Measurements from ENCODE around the gene NPLOC4.
"Not testable (repeated sequence)": the region's sequence is repeated elsewhere in the genome, so short reads cannot be mapped to it uniquely, and the experiment has no call there.

The NPLOC4 gene

DNA sequence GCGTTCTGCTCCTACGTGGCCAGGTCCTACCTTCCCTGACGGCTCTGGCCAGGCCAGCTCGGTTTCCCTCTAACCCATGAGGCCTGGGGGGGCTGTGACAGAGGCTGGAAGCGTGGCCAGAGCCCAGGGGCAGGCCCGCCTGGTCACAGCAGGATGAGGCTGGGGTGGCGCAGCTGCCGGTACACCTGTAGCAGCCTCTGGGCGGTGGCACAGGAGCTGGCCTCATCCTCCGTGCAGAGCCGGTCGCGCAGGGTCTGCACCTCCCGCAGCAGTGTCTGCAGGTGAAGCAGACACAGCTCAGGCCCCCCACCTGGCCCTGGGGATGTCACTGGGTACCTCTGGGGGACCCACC, 96.3 kb downstream of the NPLOC4 start:
- in situ Hi-C loops (cut with MboI; ENCODE audit: low pct_unique_long_range_greater_than_20kb, low sequenced_read_pairs) = no loop called here
- DNase-seq = no peak

DNA sequence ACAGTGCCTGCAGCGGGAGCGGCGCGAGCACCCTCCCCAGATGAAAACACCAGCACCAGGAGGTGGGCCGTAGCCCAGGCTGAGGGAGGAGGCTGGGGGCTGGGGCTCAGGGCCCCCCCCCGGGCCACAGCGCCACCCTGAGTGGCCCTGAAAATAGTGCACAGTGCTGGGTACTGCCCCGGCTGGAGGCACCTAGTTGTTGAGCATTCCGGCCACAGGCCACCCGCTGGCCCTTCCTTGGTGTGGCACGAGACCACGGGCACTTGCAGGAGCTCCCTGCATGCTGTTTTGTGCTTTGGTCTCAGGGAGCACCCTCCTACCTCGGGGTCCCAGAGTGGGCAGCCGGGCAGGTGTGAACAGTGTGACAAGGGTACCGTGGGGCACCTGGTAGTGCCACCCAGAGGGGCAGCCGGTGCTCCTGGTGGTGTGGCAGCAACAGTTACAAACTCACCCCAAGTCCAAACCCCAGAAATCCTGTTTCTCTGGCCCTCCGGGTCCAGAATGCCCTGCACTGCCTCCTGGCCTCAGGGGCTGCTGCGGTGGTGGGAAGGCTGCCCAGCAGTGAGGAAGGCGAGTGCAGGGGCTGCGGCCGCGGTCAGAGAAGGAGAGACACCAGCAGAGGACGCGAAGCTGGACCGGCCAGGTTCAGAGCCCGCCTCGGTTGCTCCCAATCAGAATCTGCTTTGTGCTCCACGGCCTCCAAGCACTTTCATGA, 96.8 kb downstream of the NPLOC4 start:
- DNase-seq = no peak

DNA sequence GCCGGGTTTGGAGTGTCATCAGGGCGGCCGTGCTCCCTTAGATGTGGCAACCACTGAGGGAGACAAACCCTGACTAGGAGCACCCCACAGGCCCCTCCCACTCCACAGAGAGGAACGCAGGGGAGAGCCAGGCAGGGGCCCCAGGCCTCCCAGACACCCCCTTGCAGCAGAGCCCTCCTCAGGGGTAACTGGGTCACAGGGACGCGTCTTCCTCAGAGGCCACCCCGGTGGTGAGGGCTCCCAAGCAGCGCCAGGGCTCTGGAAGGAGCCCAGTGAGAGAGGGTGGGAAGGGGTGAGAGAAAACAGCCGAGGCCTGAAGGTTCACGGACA, 97.4 kb downstream of the NPLOC4 start:
- DNase-seq = no peak
- in situ Hi-C loops (cut with MboI; ENCODE audit: low pct_unique_long_range_greater_than_20kb, low sequenced_read_pairs) = no loop called here

More for the DNA sequence above, 96.8 kb downstream of the NPLOC4 start:
- in situ Hi-C loops (cut with MboI; ENCODE audit: low pct_unique_long_range_greater_than_20kb, low sequenced_read_pairs) = no loop called here

DNA sequence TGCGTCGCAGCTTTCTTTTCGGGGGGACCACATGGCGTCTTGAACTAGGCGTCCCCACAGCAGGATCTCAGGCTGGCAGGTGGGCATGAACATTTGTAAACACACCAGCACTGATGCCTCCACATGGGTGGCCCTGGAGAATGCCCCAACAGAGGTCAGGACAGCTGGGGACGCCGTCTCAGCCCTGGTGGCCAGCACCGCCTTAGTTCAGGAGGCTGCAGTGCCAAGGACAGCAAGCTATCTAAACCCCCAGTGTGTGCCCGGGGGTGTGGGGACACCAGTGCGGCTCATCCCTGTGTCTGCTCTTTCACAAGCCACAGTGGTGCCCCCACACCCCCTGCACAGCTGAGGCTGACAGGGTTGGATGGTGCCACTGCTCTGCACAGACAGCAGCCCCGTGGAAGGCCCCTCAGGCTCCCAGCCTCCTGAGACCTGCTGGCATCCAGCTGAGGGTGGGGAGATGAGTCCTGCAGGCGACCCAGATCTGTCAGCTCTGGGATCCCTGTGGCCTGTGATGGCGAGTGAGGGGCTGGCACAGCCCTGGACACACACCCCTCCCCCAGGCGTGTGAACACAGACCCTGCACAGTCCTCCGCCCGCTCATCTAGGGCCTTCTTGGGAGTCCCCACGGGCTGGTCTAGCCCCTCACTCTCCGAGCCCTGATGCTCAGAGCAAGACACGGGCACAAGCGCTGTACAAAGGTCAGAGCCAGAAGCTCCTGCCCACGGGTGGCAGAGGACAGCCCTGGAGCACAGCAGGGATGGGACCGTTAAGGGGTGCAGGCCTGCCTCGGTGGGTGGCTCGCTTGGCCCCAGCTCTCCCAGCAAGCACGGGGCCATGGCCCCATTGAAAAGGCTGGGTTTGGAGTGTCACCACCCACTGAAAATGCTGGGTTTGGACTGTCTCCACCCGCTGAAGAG, 98.0 kb downstream of the NPLOC4 start:
- DNase-seq = no peak
- in situ Hi-C loops (cut with MboI; ENCODE audit: low pct_unique_long_range_greater_than_20kb, low sequenced_read_pairs) = no loop called here

DNA sequence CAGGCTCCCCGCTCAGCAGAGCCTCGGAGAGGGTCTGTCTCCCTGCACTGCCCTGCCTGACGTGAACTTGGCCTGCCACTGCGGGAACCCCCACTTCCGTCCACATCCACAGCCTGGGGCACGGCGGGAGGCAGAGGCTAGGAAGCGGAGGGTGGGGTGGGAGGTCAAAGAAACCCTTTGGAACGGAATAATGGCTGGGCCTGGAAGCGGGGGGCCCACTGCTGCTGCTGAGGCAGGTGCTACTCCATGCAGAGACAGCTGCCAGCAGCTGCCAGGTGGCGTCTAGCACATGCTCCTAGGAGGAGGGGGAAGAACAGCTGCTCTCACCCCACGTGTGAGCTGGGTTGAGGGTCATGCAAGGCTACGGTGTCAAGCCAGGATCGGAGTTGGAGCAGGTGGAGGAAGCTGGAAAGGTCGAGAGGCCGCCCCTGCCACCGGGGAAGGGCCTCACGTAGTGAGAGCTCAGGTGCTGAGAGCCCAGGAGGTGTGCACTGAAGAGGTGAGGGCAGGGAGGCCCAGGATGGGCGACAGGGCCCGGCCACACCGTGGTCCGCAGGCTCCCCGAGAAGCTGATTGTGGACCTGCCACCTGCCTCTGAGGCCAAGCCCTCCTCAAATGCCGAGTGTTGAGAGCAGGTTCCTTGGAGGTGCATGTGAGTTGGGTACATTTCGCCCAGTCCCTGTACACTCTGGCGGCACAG, 98.9 kb downstream of the NPLOC4 start:
- in situ Hi-C loops (cut with MboI; ENCODE audit: low pct_unique_long_range_greater_than_20kb, low sequenced_read_pairs) = no loop called here
- no peak for DNase-seq

DNA sequence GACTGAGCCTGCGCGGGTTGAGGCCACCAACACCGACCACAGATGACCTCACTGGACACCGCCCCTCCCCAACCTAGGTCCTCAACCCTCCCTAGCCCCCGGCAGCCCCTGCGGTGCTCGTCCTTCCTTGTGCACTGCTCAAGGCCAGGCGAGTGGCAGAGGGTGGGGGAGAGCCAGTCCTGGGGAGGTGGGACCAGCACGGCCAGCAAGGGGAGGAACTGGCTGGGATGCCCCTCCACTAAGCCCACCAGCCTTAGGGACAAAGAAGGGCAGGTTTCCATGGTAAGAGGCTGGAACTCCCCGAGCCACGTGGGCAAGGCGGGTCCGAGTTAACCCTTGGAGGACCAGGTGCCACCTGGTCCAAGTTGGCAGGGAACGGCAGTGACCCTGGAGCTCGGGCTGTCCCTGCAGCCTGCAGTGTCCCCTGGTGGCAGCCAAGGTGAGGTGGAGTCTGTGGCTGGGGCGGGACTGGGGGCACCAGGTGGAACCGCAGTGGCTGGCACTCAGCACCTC, 99.5 kb downstream of the NPLOC4 start:
- no peak for DNase-seq

DNA sequence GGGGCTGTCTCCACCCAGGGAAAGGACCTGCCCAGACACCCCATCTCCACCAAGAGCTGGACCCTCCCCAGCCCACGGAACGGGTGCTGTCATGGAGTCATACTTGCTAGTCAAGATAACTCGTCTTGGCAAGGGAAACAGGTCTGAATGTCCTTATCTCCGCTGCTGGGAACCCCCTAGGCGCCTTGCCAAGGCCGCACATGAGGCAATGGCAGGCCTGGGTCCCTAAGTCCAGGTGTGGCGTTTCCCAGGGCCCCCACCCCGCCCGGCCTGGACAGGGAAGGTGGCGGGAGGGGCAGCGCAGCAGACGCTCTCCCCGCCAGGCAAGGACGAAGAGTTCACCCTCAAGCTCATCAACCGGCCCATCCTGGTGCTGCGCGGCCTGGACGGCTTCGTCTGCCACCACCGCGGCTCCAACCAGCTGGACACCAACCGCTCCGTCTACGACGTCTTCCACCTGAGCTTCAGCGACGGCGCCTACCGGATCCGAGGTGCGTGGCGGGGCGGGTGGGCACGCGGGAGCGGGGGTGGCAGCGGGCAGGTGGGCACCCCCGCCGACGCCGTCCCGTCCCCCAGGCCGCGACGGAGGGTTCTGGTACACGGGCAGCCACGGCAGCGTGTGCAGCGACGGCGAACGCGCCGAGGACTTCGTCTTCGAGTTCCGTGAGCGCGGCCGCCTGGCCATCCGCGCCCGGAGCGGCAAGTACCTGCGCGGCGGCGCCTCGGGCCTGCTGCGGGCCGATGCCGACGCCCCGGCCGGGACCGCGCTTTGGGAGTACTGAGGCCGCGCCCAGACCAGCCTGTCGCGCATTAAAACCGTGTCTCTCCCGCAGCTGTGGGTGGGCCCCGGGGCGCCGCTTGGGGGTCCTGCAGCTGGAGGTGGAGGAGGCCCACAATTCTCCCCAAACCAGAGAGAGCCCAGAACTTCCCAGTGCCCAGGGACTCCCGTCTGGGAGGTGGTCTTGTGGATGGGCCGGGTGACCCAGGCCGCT, 100.3 kb downstream of the NPLOC4 start:
- DNase-seq = no peak
- in situ Hi-C loops (cut with MboI; ENCODE audit: low pct_unique_long_range_greater_than_20kb, low sequenced_read_pairs) = no loop called here

More for the DNA sequence above, 99.5 kb downstream of the NPLOC4 start:
- in situ Hi-C loops (cut with MboI; ENCODE audit: low pct_unique_long_range_greater_than_20kb, low sequenced_read_pairs) = no loop called here

DNA sequence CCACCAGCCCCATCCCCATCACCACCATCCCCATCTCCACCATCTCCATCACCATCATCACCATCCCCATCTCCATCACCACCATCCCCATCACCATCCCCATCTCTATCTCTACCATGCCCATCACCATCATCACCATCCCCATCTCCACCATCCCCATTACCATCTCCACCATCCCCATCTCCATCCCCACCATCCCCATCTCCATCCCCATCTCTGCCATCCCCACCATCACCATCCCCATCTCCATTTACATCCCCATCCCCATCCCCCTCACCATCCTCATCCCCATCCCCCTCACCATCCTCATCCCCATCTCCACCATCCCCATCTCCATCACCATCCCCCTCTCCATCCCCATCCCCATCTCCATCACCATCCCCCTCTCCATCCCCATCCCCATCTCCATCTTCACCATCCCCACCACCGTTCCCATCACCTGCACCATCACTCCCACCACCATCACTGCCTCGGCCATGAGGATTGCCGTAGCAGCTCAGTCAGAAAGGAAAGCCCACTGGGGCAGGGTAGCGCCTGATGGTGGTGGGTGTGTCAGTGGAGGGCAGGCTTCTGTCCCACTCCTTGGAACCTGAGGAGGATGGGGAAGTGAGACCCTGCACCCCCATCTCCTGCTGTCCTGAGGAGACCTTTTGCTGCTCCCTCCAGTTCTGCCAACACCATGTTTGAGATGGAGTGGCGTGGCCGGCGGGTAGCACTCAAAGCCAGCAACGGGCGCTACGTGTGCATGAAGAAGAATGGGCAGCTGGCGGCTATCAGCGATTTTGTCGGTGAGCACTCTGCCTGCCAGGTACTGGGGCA, 101.2 kb downstream of the NPLOC4 start:
- DNase-seq = no peak
- in situ Hi-C loops (cut with MboI; ENCODE audit: low pct_unique_long_range_greater_than_20kb, low sequenced_read_pairs) = no loop called here

DNA sequence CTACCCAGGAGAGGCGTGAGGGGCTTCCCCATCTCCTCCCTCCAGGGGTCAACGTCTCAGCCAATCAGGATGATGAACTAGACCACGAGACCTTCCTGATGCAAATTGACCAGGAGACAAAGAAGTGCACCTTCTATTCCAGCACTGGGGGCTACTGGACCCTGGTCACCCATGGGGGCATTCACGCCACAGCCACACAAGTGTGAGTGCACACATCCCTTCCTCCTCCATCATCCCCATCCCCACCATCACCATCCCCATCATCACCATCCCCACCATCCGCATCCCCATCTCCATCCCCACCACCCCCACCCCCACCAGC, 101.9 kb downstream of the NPLOC4 start:
- in situ Hi-C loops (cut with MboI; ENCODE audit: low pct_unique_long_range_greater_than_20kb, low sequenced_read_pairs) = no loop called here
- no peak for DNase-seq

DNA sequence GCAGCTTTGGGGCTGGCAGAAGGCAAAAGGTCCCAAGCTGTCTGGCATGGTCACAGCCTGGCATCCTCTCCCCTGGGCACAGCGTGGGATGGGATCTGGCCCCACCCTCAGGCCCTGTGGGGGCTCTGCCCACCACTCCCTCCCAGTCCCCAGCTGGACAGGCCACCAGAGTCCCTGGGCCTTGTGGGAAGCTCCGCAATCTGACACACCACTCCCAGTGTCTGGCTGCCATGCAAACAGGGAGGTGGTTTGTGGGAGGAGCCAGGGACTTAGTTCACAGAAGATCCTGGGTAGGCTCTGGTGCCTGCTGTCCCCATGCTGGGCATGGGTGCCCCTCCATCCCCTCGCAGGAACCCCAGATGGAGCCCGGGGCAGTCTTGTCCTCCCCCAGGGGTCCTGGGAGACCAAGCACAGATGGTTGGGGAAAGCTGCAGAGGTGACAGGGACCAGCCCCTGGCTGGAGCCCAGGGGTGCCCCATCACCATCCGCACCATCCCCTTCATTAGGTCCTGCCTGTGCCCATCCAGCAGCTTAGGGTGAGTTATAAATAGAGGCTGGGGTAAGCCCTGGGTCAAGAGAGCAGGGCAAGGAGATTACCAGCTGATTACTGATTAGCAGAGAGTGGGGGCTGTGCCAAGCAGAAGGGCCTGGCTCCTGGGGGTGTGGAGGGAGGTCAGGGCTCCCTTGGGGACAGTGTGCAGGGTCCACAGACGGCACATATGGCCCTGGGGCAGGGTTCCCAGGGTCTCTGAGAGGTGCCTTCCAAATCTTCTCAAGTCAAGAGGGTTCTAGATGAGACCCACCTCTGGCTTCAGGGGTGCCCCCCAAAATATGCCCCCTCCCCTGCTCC, 102.5 kb downstream of the NPLOC4 start:
- no peak for DNase-seq
- in situ Hi-C loops (cut with MboI; ENCODE audit: low pct_unique_long_range_greater_than_20kb, low sequenced_read_pairs) = no loop called here

DNA sequence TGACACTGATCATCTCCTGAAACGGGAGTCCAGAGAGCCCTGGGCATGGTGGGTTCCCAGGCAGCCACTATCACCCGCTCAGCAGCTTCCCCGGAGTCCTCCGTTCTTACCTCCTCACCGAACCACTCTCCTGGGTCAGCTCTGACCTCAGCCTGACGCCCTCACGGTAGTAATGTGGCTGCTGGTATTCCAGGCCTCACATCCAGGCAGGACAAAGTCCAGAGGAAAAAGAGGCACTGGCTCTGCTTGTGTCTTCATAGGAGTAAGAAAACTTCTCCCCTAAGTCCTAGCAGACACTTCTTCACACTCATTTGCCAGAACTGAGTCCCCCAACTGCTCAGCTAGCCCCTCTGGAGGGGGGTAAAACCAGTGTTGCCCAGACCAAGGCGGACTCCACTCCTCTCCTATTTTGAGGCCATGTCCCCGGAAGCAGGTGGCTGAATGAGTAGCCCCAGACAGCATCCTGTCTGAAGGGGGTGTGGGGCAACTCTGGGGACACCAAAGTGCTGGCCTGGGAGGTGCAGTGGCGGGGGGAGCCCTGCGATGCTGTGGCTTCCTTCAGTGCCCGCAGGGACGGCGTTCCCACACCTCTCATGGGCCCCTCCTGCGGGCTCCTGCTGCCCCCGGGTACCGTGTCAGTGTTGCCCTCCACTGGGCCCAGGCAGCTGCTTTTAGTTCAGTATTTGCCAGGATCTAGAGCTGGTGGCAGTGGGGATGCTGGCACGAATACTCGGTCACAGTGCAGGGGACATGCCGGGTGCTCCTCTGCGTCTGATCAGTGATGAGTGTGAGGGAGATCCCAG, 103.4 kb downstream of the NPLOC4 start:
- no peak for DNase-seq
- in situ Hi-C loops (cut with MboI; ENCODE audit: low pct_unique_long_range_greater_than_20kb, low sequenced_read_pairs) = no loop called here

DNA sequence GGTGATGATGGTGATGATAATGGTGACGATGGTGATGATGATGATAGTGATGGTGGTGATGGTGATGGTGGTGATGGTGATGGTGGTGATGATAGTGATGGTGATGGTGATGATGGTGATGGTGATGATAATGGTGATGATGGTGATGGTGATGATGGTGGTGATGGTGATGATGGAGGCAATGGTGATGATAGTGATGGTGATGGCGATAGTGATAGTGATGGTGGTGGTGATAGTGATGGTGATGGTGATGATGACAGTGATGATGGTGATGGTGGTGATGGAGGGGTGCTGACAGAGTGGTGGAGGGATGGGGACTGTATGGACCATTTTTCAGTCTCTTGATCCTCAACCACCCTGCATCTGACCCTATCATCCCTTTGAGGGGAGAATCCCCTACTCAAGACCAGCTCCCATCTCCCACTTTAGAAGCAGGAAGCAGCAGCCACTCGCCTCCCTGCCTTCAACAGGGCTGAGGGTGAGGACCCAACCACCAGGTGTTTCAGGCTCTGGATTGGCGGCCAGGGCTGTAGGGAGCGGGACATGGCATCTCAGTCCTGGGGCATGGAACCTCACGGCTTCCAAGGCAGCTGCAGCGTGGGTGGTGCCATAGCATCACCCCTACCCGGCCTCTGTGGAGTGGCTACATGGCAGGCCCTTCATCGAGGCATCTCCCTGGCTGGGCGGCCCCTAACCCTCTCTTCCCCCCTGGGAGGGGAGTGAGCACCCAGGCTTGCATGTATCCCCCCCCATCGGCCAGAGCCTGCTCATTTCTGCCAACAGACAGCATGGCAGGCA, 104.2 kb downstream of the NPLOC4 start:
- in situ Hi-C loops (cut with MboI; ENCODE audit: low pct_unique_long_range_greater_than_20kb, low sequenced_read_pairs) = no loop called here

DNA sequence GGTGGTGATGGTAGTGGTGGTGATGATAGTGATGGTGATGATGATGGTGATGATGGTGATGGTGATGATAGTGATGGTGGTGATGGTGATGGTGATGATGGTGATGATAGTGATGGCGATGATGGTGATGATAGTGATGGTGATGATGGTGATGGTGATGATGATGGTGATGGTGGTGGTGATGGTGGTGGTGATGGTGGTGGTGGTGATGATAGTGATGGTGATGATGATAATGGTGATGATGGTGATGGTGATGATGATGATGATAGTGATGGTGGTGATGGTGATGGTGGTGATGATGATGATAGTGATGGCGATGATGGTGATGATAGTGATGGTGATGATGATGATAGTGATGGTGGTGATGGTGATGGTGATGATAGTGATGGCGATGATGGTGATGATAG, 104.9 kb downstream of the NPLOC4 start:
- DNase-seq; in situ Hi-C loops (cut with MboI; ENCODE audit: low pct_unique_long_range_greater_than_20kb, low sequenced_read_pairs): not testable (repeated sequence)

More for the DNA sequence above, 104.2 kb downstream of the NPLOC4 start:
- DNase-seq = no peak

DNA sequence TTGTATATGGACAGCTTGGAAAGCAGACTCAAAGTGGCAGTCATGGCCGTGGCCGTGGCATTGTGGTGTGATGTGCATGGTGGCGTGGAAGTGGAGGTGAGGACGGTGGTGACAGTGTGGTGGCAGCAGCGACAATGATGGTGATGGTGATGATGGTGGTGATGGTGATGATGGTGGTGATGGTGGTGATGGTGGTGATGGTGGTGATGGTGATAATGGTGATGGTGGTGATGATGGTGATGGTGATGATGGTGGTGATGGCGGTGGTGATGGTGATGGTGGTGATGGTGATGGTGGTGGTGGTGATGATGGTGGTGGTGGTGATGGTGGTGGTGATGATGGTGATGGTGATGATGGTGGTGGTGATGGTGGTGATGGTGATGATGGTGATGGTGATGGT, 105.9 kb downstream of the NPLOC4 start:
- DNase-seq; in situ Hi-C loops (cut with MboI; ENCODE audit: low pct_unique_long_range_greater_than_20kb, low sequenced_read_pairs): not testable (repeated sequence)

DNA sequence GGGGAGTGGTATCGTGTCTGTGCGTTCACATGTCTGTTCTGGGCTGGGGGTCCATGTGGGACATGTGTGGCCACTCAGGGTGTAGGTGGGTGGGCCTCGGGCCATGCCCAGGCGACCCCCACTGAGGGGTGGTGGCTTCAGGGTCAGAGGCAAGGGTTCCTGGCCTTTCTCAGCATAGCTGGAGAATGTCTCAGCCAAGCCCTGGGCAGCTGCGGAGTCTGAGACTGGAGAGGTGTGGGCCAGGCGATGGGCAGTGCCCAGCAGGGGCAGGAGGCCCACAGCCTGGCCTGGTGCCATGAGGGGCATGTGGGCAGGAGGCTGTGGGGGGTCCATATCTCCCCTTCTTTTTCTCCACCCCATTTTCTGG, 107.5 kb downstream of the NPLOC4 start:
- in situ Hi-C loops (cut with MboI; ENCODE audit: low pct_unique_long_range_greater_than_20kb, low sequenced_read_pairs) = no loop called here
- DNase-seq = no peak
